Large intestine (tissue), 3 donors: ENCODE measurements around the gene STMN1. TPM values are rescaled to one million over a fixed set of nuclear protein-coding genes. Genes with fewer than 3 reads are reported as not detected.
A peak's percentile ranks its signal among the peaks of the same experiment; 100 is the strongest.

Experiments used
- DNase-seq, 2 donors: peaks; one replicate each; pipeline versions ENCODE4 v3.0.0 to v3.0.0-alpha.2; 2013
- H3K27ac ChIP-seq: one replicate; pipeline ENCODE4 v1.5.1; 2013; ENCODE audit warnings: low read length
- H3K27me3 ChIP-seq: 2 replicates; pipeline ENCODE4 v1.6.1; 2013; ENCODE audit warnings: low read length; ENCODE audit not compliant: control insufficient read depth, insufficient read depth
- H3K36me3 ChIP-seq: 2 replicates; pipeline ENCODE4 v1.6.1; 2013; ENCODE audit warnings: low read length; ENCODE audit not compliant: control insufficient read depth, insufficient read depth
- H3K4me1 ChIP-seq: one replicate; pipeline ENCODE4 v1.6.1; 2013; ENCODE audit warnings: low read length; ENCODE audit not compliant: control insufficient read depth, insufficient read depth
- H3K4me3 ChIP-seq: one replicate; pipeline ENCODE4 v1.5.1; 2013; ENCODE audit warnings: low read length
- H3K9me3 ChIP-seq: one replicate; pipeline ENCODE4 v1.6.1; 2013; ENCODE audit warnings: mild to moderate bottlenecking, low read depth, low read length, moderate library complexity; ENCODE audit not compliant: control insufficient read depth
- WGBS: methylation state at CpG from one replicate; pipeline ENCODE4 v1.1.5; 2013; ENCODE audit warnings: low lambda C conversion rate; ENCODE audit not compliant: insufficient coverage; 5-methylcytosine and 5-hydroxymethylcytosine counted together
- polyA plus RNA-seq: library from polyadenylated mRNA; unstranded; fragments of 120-200 nt; gene quantifications from one replicate; pipeline ENCODE4 v1.2.1, GENCODE V29; 2013

The STMN1 gene
- polyA plus RNA-seq, 1 donor = 417 TPM

GRCh38 chr1:25861316-25862286, 44.6 kb downstream of the STMN1 start:
- peaks cover 4% of the 10 kb centered on the region for H3K9me3 ChIP-seq
- WGBS = no CpG with 5 or more reads among the region's 16 CpGs
- H3K4me3 ChIP-seq = no peak overlapping the region
- peaks cover 24% of the 10 kb centered on the region for H3K4me1 ChIP-seq
- H3K27me3 ChIP-seq = no peaks in the 10 kb centered on the region
- peaks cover 24% of the 10 kb centered on the region for H3K36me3 ChIP-seq
- H3K27ac ChIP-seq = peak overlapping the region; percentile 56
- DNase-seq = peak; percentile 60 to 88

GRCh38 chr1:25858906-25859789, 47.1 kb downstream of the STMN1 start, which contains the start of gene AUNIP:
TSS of gene AUNIP (minus strand) at chr1:25859457. CDS start at chr1:25859357, 100 bp downstream.
- Histone ChIP-seq H3K4me3 (peak within 1 kb of the TSS; percentile 59), H3K9me3 (peaks cover 4% of the 10 kb centered on the region), H3K27me3 (no peaks in the 10 kb centered on the region), H3K4me1 (peaks cover 18% of the 10 kb centered on the region), H3K27ac (peak within 1 kb of the TSS; percentile 84), H3K36me3 (peaks cover 21% of the 10 kb centered on the region)
- DNase-seq = peak; percentile 84 to 91
- WGBS = no CpG with 5 or more reads among the region's 77 CpGs

- Histone ChIP-seq H3K27me3 (no peaks in the 10 kb centered on the region), H3K4me1 (peaks cover 18% of the 10 kb centered on the region), H3K4me3 (peak overlapping the region; percentile 47), H3K27ac (no peak overlapping the region), H3K9me3 (peaks cover 4% of the 10 kb centered on the region), H3K36me3 (peaks cover 16% of the 10 kb centered on the region)
- peak in 1 of 2 donors; percentile 22 for DNase-seq
- WGBS = no CpG with 5 or more reads among the region's 7 CpGs
Observed at GRCh38 chr1:25858494-25858893, 47.7 kb downstream of the STMN1 start.

GRCh38 chr1:25856856-25857255, 49.4 kb downstream of the STMN1 start:
- H3K9me3 ChIP-seq = peaks cover 4% of the 10 kb centered on the region
- peaks cover 18% of the 10 kb centered on the region for H3K4me1 ChIP-seq
- H3K4me3 ChIP-seq = no peak overlapping the region
- no peak for DNase-seq
- WGBS = no CpG with 5 or more reads among the region's 11 CpGs
- H3K27ac ChIP-seq = no peak overlapping the region
- no peaks in the 10 kb centered on the region for H3K27me3 ChIP-seq
- peaks cover under 1% of the 10 kb centered on the region for H3K36me3 ChIP-seq

GRCh38 chr1:25854554-25854953, 51.7 kb downstream of the STMN1 start:
- DNase-seq = no peak
- Histone ChIP-seq H3K27me3 (no peaks in the 10 kb centered on the region), H3K4me3 (no peak overlapping the region), H3K27ac (no peak overlapping the region), H3K36me3 (no peaks in the 10 kb centered on the region), H3K4me1 (peaks cover 6% of the 10 kb centered on the region), H3K9me3 (no peaks in the 10 kb centered on the region)
- WGBS = no CpG with 5 or more reads among the region's 2 CpGs

Other genes starting within 250 kb of the STMN1 start
- 62.9 TPM for gene SELENON, start 106.2 kb downstream of the STMN1 start, polyA plus RNA-seq
- gene MTFR1L, start 86.5 kb downstream of the STMN1 start, polyA plus RNA-seq = 69.8 TPM
- 2.0 TPM for gene AUNIP, start 47.0 kb downstream of the STMN1 start, polyA plus RNA-seq
- gene PAQR7, start 30.7 kb downstream of the STMN1 start, polyA plus RNA-seq = 42.9 TPM
- gene PAFAH2, start 91.6 kb upstream of the STMN1 start, polyA plus RNA-seq = 20.7 TPM
- gene EXTL1, start 115.4 kb upstream of the STMN1 start, polyA plus RNA-seq = 0.82 TPM
- gene SLC30A2, start 139.7 kb upstream of the STMN1 start, polyA plus RNA-seq = 24.9 TPM
- 6.4 TPM for gene TRIM63, start 161.2 kb upstream of the STMN1 start, polyA plus RNA-seq
- 12.7 TPM for gene PDIK1L, start 205.4 kb upstream of the STMN1 start, polyA plus RNA-seq